CD4-positive, alpha-beta T cell treated with Interleukin-6 for 4 hours (primary cell): ENCODE measurements around the gene UST.
"Not testable (repeated sequence)": the region's sequence is repeated elsewhere in the genome, so short reads cannot be mapped to it uniquely, and the experiment has no call there.

Experiments
- DNase-seq: peaks from one replicate; pipeline ENCODE4 v3.0.0-alpha.2; 2020; ENCODE audit warnings: mixed read lengths

UST gene

GRCh38 chr6:148839044-148839443, 92.2 kb downstream of the UST start:
- no peak for DNase-seq

GRCh38 chr6:148840256-148840655, 93.4 kb downstream of the UST start:
- no peak for DNase-seq

- no peak for DNase-seq
These were observed 95.6 kb downstream of the UST start for GRCh38 chr6:148842296-148843019.

GRCh38 chr6:148845464-148845863, 98.6 kb downstream of the UST start:
- no peak for DNase-seq

- no peak for DNase-seq
These were observed 100.2 kb downstream of the UST start for GRCh38 chr6:148846778-148847761.

GRCh38 chr6:148848915-148849314, 102.1 kb downstream of the UST start:
- DNase-seq, result no peak

- DNase-seq, result not testable (repeated sequence)
These were observed 102.6 kb downstream of the UST start for GRCh38 chr6:148849449-148849848.

- DNase-seq, result no peak
These were observed 104.1 kb downstream of the UST start for GRCh38 chr6:148850964-148851363.

- DNase-seq, result no peak
These were observed 105.1 kb downstream of the UST start for GRCh38 chr6:148851683-148852556.

- DNase-seq, result no peak
These were observed 105.9 kb downstream of the UST start for GRCh38 chr6:148852688-148853087.

- DNase-seq, result not testable (repeated sequence)
These were observed 106.3 kb downstream of the UST start for GRCh38 chr6:148853113-148853512.

GRCh38 chr6:148854096-148854495, 107.3 kb downstream of the UST start:
- DNase-seq, result no peak

- DNase-seq, result no peak
These were observed 108.2 kb downstream of the UST start for GRCh38 chr6:148854992-148855391.

- DNase-seq, result no peak
These were observed 108.9 kb downstream of the UST start for GRCh38 chr6:148855744-148856143.

GRCh38 chr6:148857798-148858390, 111.1 kb downstream of the UST start:
- DNase-seq, result no peak

- DNase-seq, result not testable (repeated sequence)
These were observed 117.3 kb downstream of the UST start for GRCh38 chr6:148864132-148864531.

GRCh38 chr6:148864941-148865340, 118.1 kb downstream of the UST start:
- no peak for DNase-seq

- DNase-seq, result no peak
These were observed 119.9 kb downstream of the UST start for GRCh38 chr6:148866657-148867268.

- DNase-seq, result no peak
These were observed 121.0 kb downstream of the UST start for GRCh38 chr6:148867862-148868261.

- DNase-seq, result no peak
These were observed 121.5 kb downstream of the UST start for GRCh38 chr6:148868314-148868713.

GRCh38 chr6:148868901-148869300, 122.1 kb downstream of the UST start:
- no peak for DNase-seq

- no peak for DNase-seq
These were observed 122.8 kb downstream of the UST start for GRCh38 chr6:148869585-148869984.
